ENCODE data around the gene SLC13A4.

Gene SLC13A4

DNA sequence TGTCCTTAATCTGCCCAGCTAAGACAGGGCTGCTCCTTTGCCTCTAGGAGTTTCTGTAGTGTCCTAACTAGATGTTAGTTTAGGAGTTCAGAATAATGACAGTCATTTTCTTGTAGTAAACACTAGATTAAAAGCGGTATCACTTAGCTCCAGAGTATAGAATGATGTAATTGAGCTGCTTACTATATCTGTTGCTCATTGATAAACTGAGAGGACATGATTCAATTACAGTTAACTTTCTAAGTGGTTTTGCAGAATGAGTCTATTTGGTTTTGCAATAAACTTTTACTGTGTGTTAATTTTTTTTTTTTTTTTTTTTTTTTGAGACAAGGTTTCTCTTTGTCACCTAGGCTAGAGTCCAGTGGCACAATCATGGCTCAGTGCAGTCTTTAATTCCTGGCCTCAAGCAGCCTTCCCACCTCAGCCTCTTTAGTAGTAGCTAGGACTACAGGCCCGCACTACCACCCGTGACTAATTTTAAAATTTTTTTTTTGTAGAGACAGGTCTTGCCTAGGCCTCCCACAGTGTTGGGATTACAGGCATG is 63.9 kb downstream of the SLC13A4 start (continued):
- TF ChIP-seq ZNF548 (tag by site-specific recombination; IDR thresholded peaks at IDR 0.05) (no peak), HOXA7 (CRISPR knock-in tag; IDR thresholded peaks at IDR 0.05; ENCODE audit: borderline replicate concordance) (no peak), EGR2 (tag by site-specific recombination; IDR thresholded peaks at IDR 0.05; ENCODE audit: low read depth) (no peak), ZNF560 (tag by site-specific recombination; IDR thresholded peaks at IDR 0.05; ENCODE audit: borderline replicate concordance) (no peak), ZNF701 (tag by site-specific recombination; IDR thresholded peaks at IDR 0.05) (no peak), TRIM28 (IDR thresholded peaks at IDR 0.05; ENCODE audit: borderline replicate concordance, low read length) (peak; percentile 35; the same call in 1 of the 2 replicates), ZNF433 (tag by site-specific recombination; IDR thresholded peaks at IDR 0.05; ENCODE audit: low read depth) (no peak), RBAK (tag by site-specific recombination; IDR thresholded peaks at IDR 0.05) (no peak), ZNF19 (tag by site-specific recombination; IDR thresholded peaks at IDR 0.05; ENCODE audit: low read depth) (no peak), ZNF324 (tag by site-specific recombination; IDR thresholded peaks at IDR 0.05) (no peak), HOXD13 (CRISPR knock-in tag; IDR thresholded peaks at IDR 0.05; ENCODE audit: borderline replicate concordance) (no peak), ZNF266 (tag by site-specific recombination; IDR thresholded peaks at IDR 0.05; ENCODE audit: low read depth) (no peak), IKZF3 (tag by site-specific recombination; IDR thresholded peaks at IDR 0.05) (no peak), ZNF169 (tag by site-specific recombination; IDR thresholded peaks at IDR 0.05) (no peak), ZNF837 (tag by site-specific recombination; IDR thresholded peaks at IDR 0.05) (no peak), OVOL3 (tag by site-specific recombination; IDR thresholded peaks at IDR 0.05) (peak; percentile 87), ZNF133 (tag by site-specific recombination; IDR thresholded peaks at IDR 0.05) (no peak), ZNF426 (tag by site-specific recombination; IDR thresholded peaks at IDR 0.05) (no peak), PRDM2 (tag by site-specific recombination; IDR thresholded peaks at IDR 0.05; ENCODE audit: borderline replicate concordance) (no peak), ZNF138 (tag by site-specific recombination; IDR thresholded peaks at IDR 0.05; ENCODE audit: borderline replicate concordance) (no peak), KLF10 (tag by site-specific recombination; IDR thresholded peaks at IDR 0.05) (no peak), ZFP41 (tag by site-specific recombination; IDR thresholded peaks at IDR 0.05; ENCODE audit: borderline replicate concordance) (no peak), ZNF76 (tag by site-specific recombination; IDR thresholded peaks at IDR 0.05; ENCODE audit: borderline replicate concordance, low read depth) (no peak), ZNF132 (tag by site-specific recombination; IDR thresholded peaks at IDR 0.05; ENCODE audit: borderline replicate concordance) (no peak), BCL11B (tag by site-specific recombination; IDR thresholded peaks at IDR 0.05; ENCODE audit: low read depth) (no peak)
- TF ChIP-seq, protein P1, sequence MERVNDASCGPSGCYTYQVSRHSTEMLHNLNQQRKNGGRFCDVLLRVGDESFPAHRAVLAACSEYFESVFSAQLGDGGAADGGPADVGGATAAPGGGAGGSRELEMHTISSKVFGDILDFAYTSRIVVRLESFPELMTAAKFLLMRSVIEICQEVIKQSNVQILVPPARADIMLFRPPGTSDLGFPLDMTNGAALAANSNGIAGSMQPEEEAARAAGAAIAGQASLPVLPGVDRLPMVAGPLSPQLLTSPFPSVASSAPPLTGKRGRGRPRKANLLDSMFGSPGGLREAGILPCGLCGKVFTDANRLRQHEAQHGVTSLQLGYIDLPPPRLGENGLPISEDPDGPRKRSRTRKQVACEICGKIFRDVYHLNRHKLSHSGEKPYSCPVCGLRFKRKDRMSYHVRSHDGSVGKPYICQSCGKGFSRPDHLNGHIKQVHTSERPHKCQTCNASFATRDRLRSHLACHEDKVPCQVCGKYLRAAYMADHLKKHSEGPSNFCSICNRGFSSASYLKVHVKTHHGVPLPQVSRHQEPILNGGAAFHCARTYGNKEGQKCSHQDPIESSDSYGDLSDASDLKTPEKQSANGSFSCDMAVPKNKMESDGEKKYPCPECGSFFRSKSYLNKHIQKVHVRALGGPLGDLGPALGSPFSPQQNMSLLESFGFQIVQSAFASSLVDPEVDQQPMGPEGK (tag by site-specific recombination; IDR thresholded peaks at IDR 0.05) = no peak
- TF ChIP-seq, protein P2, sequence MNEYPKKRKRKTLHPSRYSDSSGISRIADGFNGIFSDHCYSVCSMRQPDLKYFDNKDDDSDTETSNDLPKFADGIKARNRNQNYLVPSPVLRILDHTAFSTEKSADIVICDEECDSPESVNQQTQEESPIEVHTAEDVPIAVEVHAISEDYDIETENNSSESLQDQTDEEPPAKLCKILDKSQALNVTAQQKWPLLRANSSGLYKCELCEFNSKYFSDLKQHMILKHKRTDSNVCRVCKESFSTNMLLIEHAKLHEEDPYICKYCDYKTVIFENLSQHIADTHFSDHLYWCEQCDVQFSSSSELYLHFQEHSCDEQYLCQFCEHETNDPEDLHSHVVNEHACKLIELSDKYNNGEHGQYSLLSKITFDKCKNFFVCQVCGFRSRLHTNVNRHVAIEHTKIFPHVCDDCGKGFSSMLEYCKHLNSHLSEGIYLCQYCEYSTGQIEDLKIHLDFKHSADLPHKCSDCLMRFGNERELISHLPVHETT (tag by site-specific recombination; IDR thresholded peaks at IDR 0.05) = peak; percentile 88
- TF ChIP-seq, protein P3, sequence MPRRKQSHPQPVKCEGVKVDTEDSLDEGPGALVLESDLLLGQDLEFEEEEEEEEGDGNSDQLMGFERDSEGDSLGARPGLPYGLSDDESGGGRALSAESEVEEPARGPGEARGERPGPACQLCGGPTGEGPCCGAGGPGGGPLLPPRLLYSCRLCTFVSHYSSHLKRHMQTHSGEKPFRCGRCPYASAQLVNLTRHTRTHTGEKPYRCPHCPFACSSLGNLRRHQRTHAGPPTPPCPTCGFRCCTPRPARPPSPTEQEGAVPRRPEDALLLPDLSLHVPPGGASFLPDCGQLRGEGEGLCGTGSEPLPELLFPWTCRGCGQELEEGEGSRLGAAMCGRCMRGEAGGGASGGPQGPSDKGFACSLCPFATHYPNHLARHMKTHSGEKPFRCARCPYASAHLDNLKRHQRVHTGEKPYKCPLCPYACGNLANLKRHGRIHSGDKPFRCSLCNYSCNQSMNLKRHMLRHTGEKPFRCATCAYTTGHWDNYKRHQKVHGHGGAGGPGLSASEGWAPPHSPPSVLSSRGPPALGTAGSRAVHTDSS (tag by site-specific recombination; IDR thresholded peaks at IDR 0.05) = no peak
- TF ChIP-seq, protein P4, sequence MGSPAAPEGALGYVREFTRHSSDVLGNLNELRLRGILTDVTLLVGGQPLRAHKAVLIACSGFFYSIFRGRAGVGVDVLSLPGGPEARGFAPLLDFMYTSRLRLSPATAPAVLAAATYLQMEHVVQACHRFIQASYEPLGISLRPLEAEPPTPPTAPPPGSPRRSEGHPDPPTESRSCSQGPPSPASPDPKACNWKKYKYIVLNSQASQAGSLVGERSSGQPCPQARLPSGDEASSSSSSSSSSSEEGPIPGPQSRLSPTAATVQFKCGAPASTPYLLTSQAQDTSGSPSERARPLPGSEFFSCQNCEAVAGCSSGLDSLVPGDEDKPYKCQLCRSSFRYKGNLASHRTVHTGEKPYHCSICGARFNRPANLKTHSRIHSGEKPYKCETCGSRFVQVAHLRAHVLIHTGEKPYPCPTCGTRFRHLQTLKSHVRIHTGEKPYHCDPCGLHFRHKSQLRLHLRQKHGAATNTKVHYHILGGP (tag by site-specific recombination; IDR thresholded peaks at IDR 0.05) = no peak
